Activated CD4-positive, alpha-beta T cell treated with anti-CD3 and anti-CD28 coated beads, Interleukin-2, Interleukin-6, amounts not matched to agents 100 ng/mL and 50 ng/mL, durations not matched to agents 16 hours and 8 hours (primary cell): ENCODE results near the gene ABCG2.
A peak's percentile ranks its signal among the peaks of the same experiment; 100 is the strongest.

Experiments
- DNase-seq: peaks from one replicate; pipeline ENCODE4 v3.0.0-alpha.2; 2020

ABCG2 gene

GRCh38 chr4:88062843-88063242 lies 95.6 kb downstream of the ABCG2 start:
- no peak for DNase-seq

DNA sequence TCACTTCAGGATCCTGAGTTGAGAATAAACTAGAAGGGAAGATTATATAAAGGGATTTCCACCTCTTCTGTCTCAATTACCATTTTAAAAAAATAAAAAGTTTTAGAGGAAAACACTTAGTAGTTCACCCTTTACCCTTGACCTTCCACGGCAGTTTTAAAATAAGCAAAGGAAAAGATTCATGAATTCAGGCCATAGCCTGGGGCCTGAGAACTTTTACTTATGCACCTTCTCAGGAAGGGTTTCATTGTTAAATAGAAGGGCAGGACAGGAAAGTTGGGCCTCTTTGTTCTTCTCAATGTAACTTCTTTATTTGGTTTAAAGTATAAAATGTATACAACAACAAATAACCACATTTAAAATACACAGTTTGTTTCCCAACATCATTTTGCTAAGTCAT lies 96.1 kb downstream of the ABCG2 start:
- no peak for DNase-seq

- no peak for DNase-seq
These were observed 98.0 kb downstream of the ABCG2 start for GRCh38 chr4:88060431-88060830.

DNA sequence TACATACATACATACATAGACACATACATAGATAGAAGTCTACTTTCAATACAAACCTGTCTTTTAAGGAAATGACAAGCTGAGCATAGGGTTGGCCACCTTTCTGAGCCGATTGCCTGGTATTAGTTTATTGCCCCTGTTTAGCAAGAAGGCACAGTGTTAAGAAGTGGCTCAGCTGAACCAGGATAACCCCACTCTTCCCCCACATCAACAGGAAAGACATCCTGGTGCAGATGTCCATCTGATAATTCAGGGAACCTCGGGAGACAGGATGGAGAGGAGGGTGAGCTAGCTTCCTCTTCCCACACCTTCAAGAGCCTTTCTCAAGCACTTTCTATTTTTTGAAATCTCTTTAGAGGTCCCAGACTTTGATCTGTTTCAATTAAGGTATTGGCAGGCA lies 98.7 kb downstream of the ABCG2 start:
- DNase-seq, result no peak

GRCh38 chr4:88058295-88058694 lies 100.1 kb downstream of the ABCG2 start:
- no peak for DNase-seq

DNA sequence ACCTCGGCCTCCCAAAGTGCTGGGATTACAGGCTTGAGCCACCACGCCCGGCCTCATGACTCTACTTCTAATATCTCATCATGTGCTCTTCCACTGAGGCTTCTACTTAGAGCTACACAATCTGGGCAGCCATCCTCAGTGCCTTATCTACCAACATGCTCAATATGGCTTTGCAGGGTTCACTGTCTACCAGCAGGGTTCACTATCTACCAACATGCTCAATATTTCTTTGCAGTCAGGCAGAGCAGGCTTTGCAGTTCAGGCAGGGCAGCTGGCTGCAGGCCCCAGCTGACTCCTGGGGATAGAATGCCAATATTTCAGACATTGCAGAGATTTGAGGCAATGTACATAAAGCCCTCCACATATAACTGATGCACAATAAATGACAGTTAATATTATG lies 103.5 kb downstream of the ABCG2 start:
- DNase-seq, result peak; percentile 10

- no peak for DNase-seq
These were observed 104.2 kb downstream of the ABCG2 start for GRCh38 chr4:88054229-88054628.

- DNase-seq, result no peak
These were observed 113.4 kb downstream of the ABCG2 start for GRCh38 chr4:88045021-88045420.

DNA sequence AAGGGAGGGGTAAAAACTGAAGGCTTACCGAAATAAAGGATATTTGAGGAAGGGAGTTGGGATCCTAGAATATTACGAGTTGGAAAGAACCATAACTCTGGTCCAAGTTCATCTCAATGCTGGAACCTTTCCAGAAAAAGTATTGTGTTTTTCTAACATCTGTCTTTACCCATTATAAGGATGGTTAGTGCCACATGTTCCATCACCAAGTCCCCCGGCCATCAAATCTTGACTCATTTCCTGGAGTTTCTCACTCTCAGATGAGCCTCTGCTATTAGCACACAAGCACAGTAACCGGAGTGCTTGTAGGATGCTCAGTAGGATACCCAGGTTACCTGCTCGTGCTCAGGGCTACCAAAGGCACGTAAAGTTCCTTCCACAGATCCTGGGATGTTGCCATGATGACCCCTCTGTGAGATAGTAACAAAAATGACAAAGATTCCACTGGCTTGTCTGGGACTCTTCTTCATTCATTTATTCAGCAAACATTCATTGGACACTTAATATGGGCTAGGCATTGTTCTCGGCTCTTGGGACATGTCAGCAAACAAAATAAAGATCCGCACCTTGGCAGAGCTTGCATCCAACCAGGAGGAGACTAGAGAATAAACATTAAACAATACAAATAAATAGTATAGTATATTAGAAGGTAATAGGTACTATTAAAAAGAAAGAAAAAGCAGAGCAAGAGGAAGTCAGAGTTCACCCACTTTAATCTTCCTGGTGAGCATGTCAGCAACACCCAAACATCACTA lies 114.7 kb downstream of the ABCG2 start:
- no peak for DNase-seq

- DNase-seq, result no peak
These were observed 115.4 kb downstream of the ABCG2 start for GRCh38 chr4:88043001-88043400.

DNA sequence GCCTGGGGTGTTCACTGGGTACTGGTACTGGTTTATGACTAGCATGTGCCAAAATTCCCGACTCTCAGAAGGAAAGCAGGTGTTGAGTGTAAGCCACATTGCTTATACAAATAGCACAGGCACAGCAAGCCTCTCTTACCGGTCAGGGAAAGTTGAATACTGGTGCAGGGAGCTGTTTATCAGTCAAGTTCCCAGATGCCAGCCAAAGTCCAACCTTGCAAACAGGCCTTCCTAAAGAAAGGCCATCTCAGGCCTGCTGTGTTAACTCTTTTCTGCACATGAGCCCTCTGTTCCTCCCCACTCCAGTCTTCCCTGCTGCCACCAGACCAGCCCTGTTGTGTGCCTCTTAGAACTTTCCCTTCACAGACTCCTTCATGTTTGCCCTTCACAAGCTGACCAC lies 116.8 kb downstream of the ABCG2 start:
- no peak for DNase-seq

GRCh38 chr4:88040707-88041106 lies 117.7 kb downstream of the ABCG2 start:
- DNase-seq, result no peak
